Mesendoderm (in vitro differentiated cells): ENCODE measurements around the gene TUBB3.

Experiments used
- DNase-seq: peaks from one replicate; pipeline ENCODE4 v3.0.0; 2013
- H2AK5ac ChIP-seq: 2 replicates; pipeline ENCODE4 v1.6.1; 2013; ENCODE audit warnings: low read length, inconsistent platforms
- H2BK120ac ChIP-seq: 2 replicates; pipeline ENCODE4 v1.6.1; 2013; ENCODE audit warnings: low read depth, mild to moderate bottlenecking, low read length, moderate library complexity, mixed read lengths
- H2BK15ac ChIP-seq: replicated peaks from 2 replicates; pipeline ENCODE4 v1.6.1; 2013; ENCODE audit warnings: low read depth, mild to moderate bottlenecking, moderate library complexity
- H2BK5ac ChIP-seq: 2 replicates; pipeline ENCODE4 v1.6.1; 2013; ENCODE audit warnings: low read length, inconsistent platforms
- H3K18ac ChIP-seq: 2 replicates; pipeline ENCODE4 v1.6.1; 2013; ENCODE audit warnings: mild to moderate bottlenecking, low read length, mixed read lengths
- H3K23ac ChIP-seq: one replicate; pipeline ENCODE4 v1.6.1; 2013; ENCODE audit warnings: low read length
- H3K27ac ChIP-seq: 2 replicates; pipeline ENCODE4 v1.5.1; 2013; ENCODE audit warnings: low read depth, mild to moderate bottlenecking, inconsistent platforms, low read length, moderate library complexity
- H3K27me3 ChIP-seq: 2 replicates; pipeline ENCODE4 v1.6.1; 2013; ENCODE audit warnings: low read length, control low read depth, mild to moderate bottlenecking, inconsistent platforms; ENCODE audit not compliant: insufficient read depth, poor library complexity
- H3K36me3 ChIP-seq: 2 replicates; pipeline ENCODE4 v1.6.1; 2013; ENCODE audit warnings: low read length, inconsistent platforms; ENCODE audit not compliant: control insufficient read depth, insufficient read depth
- H3K4ac ChIP-seq: one replicate; pipeline ENCODE4 v1.6.1; 2013; ENCODE audit warnings: low read depth, mild to moderate bottlenecking, low read length, moderate library complexity
- H3K4me1 ChIP-seq: 2 replicates; pipeline ENCODE4 v1.6.1; 2013; ENCODE audit warnings: low read depth, low read length, inconsistent platforms; ENCODE audit not compliant: control insufficient read depth
- H3K4me2 ChIP-seq: 2 replicates; pipeline ENCODE4 v1.6.1; 2013; ENCODE audit warnings: low read length
- H3K4me3 ChIP-seq: 2 replicates; pipeline ENCODE4 v1.5.1; 2013; ENCODE audit warnings: mild to moderate bottlenecking, low read length
- H3K56ac ChIP-seq: one replicate; pipeline ENCODE4 v1.6.1; 2013; ENCODE audit warnings: low read length
- H3K79me1 ChIP-seq: 2 replicates; pipeline ENCODE4 v1.6.1; 2013; ENCODE audit warnings: low read length, inconsistent platforms
- H3K79me2 ChIP-seq: 2 replicates; pipeline ENCODE4 v1.6.1; 2013; ENCODE audit warnings: mild to moderate bottlenecking, low read length; ENCODE audit not compliant: control insufficient read depth, insufficient read depth
- H3K9ac ChIP-seq: 2 replicates; pipeline ENCODE4 v1.6.1; 2013; ENCODE audit warnings: low read length, inconsistent platforms
- H4K5ac ChIP-seq: one replicate; pipeline ENCODE4 v1.6.1; 2013; ENCODE audit warnings: low read length
- H4K8ac ChIP-seq: one replicate; pipeline ENCODE4 v1.6.1; 2013; ENCODE audit warnings: low read depth, mild to moderate bottlenecking, control low read depth, low read length, moderate library complexity
- WGBS: extraction: QIAGEN DNeasy Blood & Tissue Kit; methylation state at CpG from one replicate; pipeline ENCODE4 v1.1.7; 2013; ENCODE audit warnings: low lambda C conversion rate, missing lambda C conversion rate; ENCODE audit not compliant: insufficient coverage; ENCODE audit errors: extremely low coverage; 5-methylcytosine and 5-hydroxymethylcytosine counted together

The TUBB3 gene

GRCh38 chr16:89892055-89892630 is 31.0 kb upstream of the TUBB3 start:
- Histone ChIP-seq H3K4me2 (no peak overlapping the region), H3K79me2 (no peaks in the 10 kb centered on the region), H3K4ac (no peak overlapping the region), H3K27ac (no peak overlapping the region), H3K56ac (no peak overlapping the region), H3K27me3 (no peaks in the 10 kb centered on the region), H2BK120ac (no peak overlapping the region), H2BK15ac (no peak overlapping the region), H3K23ac (no peak overlapping the region), H3K9ac (no peak overlapping the region), H3K79me1 (no peaks in the 10 kb centered on the region), H3K36me3 (peaks cover 11% of the 10 kb centered on the region), H3K4me1 (no peaks in the 10 kb centered on the region), H4K5ac (no peak overlapping the region), H4K8ac (no peak overlapping the region), H3K18ac (no peak overlapping the region), H2BK5ac (no peak overlapping the region), H2AK5ac (no peak overlapping the region), H3K4me3 (no peak overlapping the region)
- no CpG with 5 or more reads among the region's 18 CpGs for WGBS
- DNase-seq, result no peak

GRCh38 chr16:89892635-89893034 is 30.5 kb upstream of the TUBB3 start:
- H3K23ac ChIP-seq, result no peak overlapping the region
- H3K9ac ChIP-seq, result no peak overlapping the region
- H3K36me3 ChIP-seq, result peaks cover 13% of the 10 kb centered on the region
- H3K4ac ChIP-seq, result no peak overlapping the region
- no peak overlapping the region for H3K4me3 ChIP-seq
- H2BK5ac ChIP-seq, result no peak overlapping the region
- H2AK5ac ChIP-seq, result no peak overlapping the region
- no peaks in the 10 kb centered on the region for H3K79me1 ChIP-seq
- no peak overlapping the region for H2BK120ac ChIP-seq
- H4K8ac ChIP-seq, result no peak overlapping the region
- WGBS, result no CpG with 5 or more reads among the region's 9 CpGs
- no peaks in the 10 kb centered on the region for H3K27me3 ChIP-seq
- no peaks in the 10 kb centered on the region for H3K4me1 ChIP-seq
- H4K5ac ChIP-seq, result no peak overlapping the region
- DNase-seq, result no peak
- H3K56ac ChIP-seq, result no peak overlapping the region
- H3K79me2 ChIP-seq, result no peaks in the 10 kb centered on the region
- H2BK15ac ChIP-seq, result no peak overlapping the region
- H3K4me2 ChIP-seq, result no peak overlapping the region
- no peak overlapping the region for H3K27ac ChIP-seq
- no peak overlapping the region for H3K18ac ChIP-seq

- Histone ChIP-seq H4K8ac (no peak overlapping the region), H3K27ac (no peak overlapping the region), H3K27me3 (no peaks in the 10 kb centered on the region), H2BK5ac (no peak overlapping the region), H3K4me3 (no peak overlapping the region), H3K9ac (no peak overlapping the region), H3K4me1 (no peaks in the 10 kb centered on the region), H2BK15ac (no peak overlapping the region), H3K79me1 (no peaks in the 10 kb centered on the region), H3K4me2 (no peak overlapping the region), H3K79me2 (no peaks in the 10 kb centered on the region), H3K56ac (no peak overlapping the region), H4K5ac (no peak overlapping the region), H3K4ac (no peak overlapping the region), H2BK120ac (no peak overlapping the region), H3K18ac (no peak overlapping the region), H3K36me3 (peaks cover 16% of the 10 kb centered on the region), H2AK5ac (no peak overlapping the region), H3K23ac (no peak overlapping the region)
- no peak for DNase-seq
- no CpG with 5 or more reads among the region's 45 CpGs for WGBS
Observed at GRCh38 chr16:89893642-89894548, 29.2 kb upstream of the TUBB3 start.

GRCh38 chr16:89895482-89896250 is 27.5 kb upstream of the TUBB3 start:
- DNase-seq, result no peak
- Histone ChIP-seq H3K4me3 (no peak overlapping the region), H4K5ac (no peak overlapping the region), H3K9ac (no peak overlapping the region), H3K27me3 (no peaks in the 10 kb centered on the region), H3K79me1 (no peaks in the 10 kb centered on the region), H4K8ac (no peak overlapping the region), H3K27ac (no peak overlapping the region), H3K23ac (no peak overlapping the region), H3K18ac (no peak overlapping the region), H2BK120ac (no peak overlapping the region), H3K36me3 (peaks cover 23% of the 10 kb centered on the region), H3K56ac (no peak overlapping the region), H3K4me2 (no peak overlapping the region), H2BK5ac (no peak overlapping the region), H3K4ac (no peak overlapping the region), H3K79me2 (no peaks in the 10 kb centered on the region), H2AK5ac (no peak overlapping the region), H3K4me1 (no peaks in the 10 kb centered on the region), H2BK15ac (no peak overlapping the region)
- no CpG with 5 or more reads among the region's 26 CpGs for WGBS

- H2BK15ac ChIP-seq, result no peak overlapping the region
- H3K36me3 ChIP-seq, result peaks cover 23% of the 10 kb centered on the region
- H3K56ac ChIP-seq, result no peak overlapping the region
- no peak overlapping the region for H3K18ac ChIP-seq
- WGBS, result no CpG with 5 or more reads among the region's 11 CpGs
- H4K8ac ChIP-seq, result no peak overlapping the region
- H3K4ac ChIP-seq, result no peak overlapping the region
- H3K27me3 ChIP-seq, result no peaks in the 10 kb centered on the region
- no peak overlapping the region for H2BK120ac ChIP-seq
- no peak overlapping the region for H3K9ac ChIP-seq
- no peaks in the 10 kb centered on the region for H3K79me1 ChIP-seq
- no peaks in the 10 kb centered on the region for H3K79me2 ChIP-seq
- no peak overlapping the region for H2BK5ac ChIP-seq
- H3K4me2 ChIP-seq, result no peak overlapping the region
- no peak overlapping the region for H3K23ac ChIP-seq
- no peak overlapping the region for H2AK5ac ChIP-seq
- no peak for DNase-seq
- H3K4me3 ChIP-seq, result no peak overlapping the region
- H3K27ac ChIP-seq, result no peak overlapping the region
- H3K4me1 ChIP-seq, result no peaks in the 10 kb centered on the region
- no peak overlapping the region for H4K5ac ChIP-seq
Observed at GRCh38 chr16:89897204-89897603, 25.9 kb upstream of the TUBB3 start.
